SK-N-MC (cell line): ENCODE data around the gene PPHLN1.

Source experiments
- EZH2 ChIP-seq: fragments of 200-600 bp; sonication (generic); IDR thresholded peaks from one replicate; pipeline ENCODE4 v1.6.1; 2017; ENCODE audit warnings: antibody characterized with exemption
- FOXP2 ChIP-seq: optimal IDR thresholded peaks from 2 replicates; pipeline ENCODE3; 2011; ENCODE audit warnings: mild to moderate bottlenecking, moderate library complexity; ENCODE audit not compliant: insufficient read depth; ENCODE audit errors: extremely low read length, control extremely low read depth
- POLR2AphosphoS5 ChIP-seq: IDR thresholded peaks from 2 replicates; pipeline ENCODE4 v1.6.1; 2012; ENCODE audit warnings: mild to moderate bottlenecking, low read depth, low read length, borderline replicate concordance

DNA sequence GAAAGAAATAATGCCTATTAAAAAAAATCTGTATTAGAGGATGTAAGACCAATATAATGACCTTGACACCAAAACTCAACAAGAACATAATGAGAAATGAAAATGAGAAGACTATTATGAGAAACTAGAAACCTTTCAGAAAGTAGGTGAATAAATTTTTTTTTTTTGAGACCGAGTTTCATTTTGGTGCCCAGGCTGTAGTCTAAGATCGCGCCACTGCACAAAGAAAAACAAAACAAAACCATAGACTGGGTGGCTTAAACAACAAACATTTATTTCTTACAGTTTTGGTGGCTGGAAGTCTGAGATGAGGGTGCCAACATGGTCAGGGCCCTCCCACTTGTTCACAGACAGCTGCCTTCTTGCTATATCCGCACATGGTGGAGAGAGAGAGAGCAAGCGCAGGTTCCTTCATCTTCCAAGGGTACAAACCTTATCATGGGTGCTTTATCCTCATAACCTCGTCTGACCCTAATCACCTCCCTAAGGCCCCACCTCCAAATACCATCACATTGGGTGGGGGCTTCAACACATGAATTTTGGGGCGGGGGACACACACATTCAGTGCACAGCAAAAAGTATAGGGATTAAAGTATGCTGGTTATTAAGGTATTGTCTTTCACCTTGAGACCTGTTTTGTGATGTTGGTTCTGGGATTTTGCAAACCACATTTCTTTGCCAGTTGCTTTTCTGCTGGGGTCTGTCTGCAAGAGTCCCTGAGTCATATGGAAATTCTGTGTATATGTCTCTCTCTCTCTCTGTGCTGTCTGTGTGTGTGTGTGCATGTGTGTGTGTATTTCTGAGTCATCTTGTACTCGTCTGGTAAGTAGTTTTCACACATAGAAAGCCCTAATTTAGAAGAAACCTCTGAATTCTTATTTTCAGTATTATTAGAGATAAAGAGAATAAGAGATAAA lies 26.3 kb upstream of the PPHLN1 start:
- TF ChIP-seq EZH2 (no peak), POLR2AphosphoS5 (no peak), FOXP2 (no peak)
